ENCODE data around the gene SRPRA. TPM values are rescaled to one million over a fixed set of nuclear protein-coding genes. Genes with fewer than 3 reads are reported as not detected.

Gene SRPRA
- total and polyA plus RNA-seq, 10 of the 15 experiments (the other 5 are each of a cell fraction or from before 2014, with no cell fraction given): 29.6 to 131 (median 92.8) TPM

- H2AFZ ChIP-seq (ENCODE audit: control insufficient read depth, low read depth, low read length): no peak overlapping the region
- H4K20me1 ChIP-seq (ENCODE audit: control insufficient read depth, insufficient read depth): no peaks in the 10 kb centered on the region
- WGBS (ENCODE audit: insufficient coverage, insufficient replicate concordance, low lambda C conversion rate, missing lambda C conversion rate): 54% methylated on average over 6 of the region's 6 CpGs
- POLR2A ChIA-PET: no interaction called here
- no TSS peak for BruUV-seq (replicated peaks)
- intact Hi-C loops (cut with micrococcal nuclease; ENCODE audit: unreplicated experiment): no loop called here
- H3K4me3 ChIP-seq: no peak overlapping the region
- TF ChIP-seq TAF1 (IDR thresholded peaks at IDR 0.05; ENCODE audit: borderline replicate concordance, low read depth, low read length): no peak
- peak; percentile 30; the same call in 1 of the 2 replicates for TF ChIP-seq RUNX3 (IDR thresholded peaks at IDR 0.05; ENCODE audit: low read length)
- no peak overlapping the region for H3K9ac ChIP-seq (ENCODE audit: control insufficient read depth, insufficient read depth, low read length)
- in situ Hi-C loops (cut with MboI): no loop called here
- FAIRE-seq (peak; percentile 70), DNase-seq (ENCODE audit: low read depth, low spot score) (no peak), ATAC-seq (peak; percentile 21)
- no peaks in the 10 kb centered on the region for H3K9me3 ChIP-seq (replicated peaks; ENCODE audit: control insufficient read depth, insufficient read depth, low read length)
- H3K27ac ChIP-seq (ENCODE audit: control insufficient read depth, insufficient read depth): no peak overlapping the region
- H3K79me2 ChIP-seq (ENCODE audit: control insufficient read depth, insufficient read depth, low read length): peaks cover 8% of the 10 kb centered on the region
- RAD21 ChIA-PET (ENCODE audit: unreplicated experiment): no interaction called here
- H3K27me3 ChIP-seq (replicated peaks in 1 of 2; ENCODE audit: control insufficient read depth in 2 of 2, insufficient read depth in 2 of 2, low read length in 1 of 2): no peaks in the 10 kb centered on the region
- peaks cover 5% of the 10 kb centered on the region for H3K4me1 ChIP-seq (ENCODE audit: control insufficient read depth, insufficient read depth, low read length)
- CTCF ChIA-PET: interaction anchor here (1.4 kb wide), 1 partner anchor 275 kb away, joined by 3 read pairs; no protein-coding TSS in a partner anchor
- no peaks in the 10 kb centered on the region for H3K36me3 ChIP-seq (ENCODE audit: control insufficient read depth in 2 of 2, insufficient read depth in 2 of 2, low read length in 1 of 2)
- no peak overlapping the region; the same call in 1 of the 2 replicates for H3K4me2 ChIP-seq (ENCODE audit: control insufficient read depth, insufficient read depth)
- SMC1A ChIA-PET (ENCODE audit: uncharacterized antibody, unreplicated experiment): interaction anchor here (1.0 kb wide), 1 partner anchor 8 kb away, joined by 3 read pairs; no protein-coding TSS in a partner anchor
Observed at GRCh38 chr11:126216526-126217305, 52.0 kb downstream of the SRPRA start.

GRCh38 chr11:126214841-126215240 lies 53.9 kb downstream of the SRPRA start:
- Histone ChIP-seq H3K36me3 (ENCODE audit: control insufficient read depth in 2 of 2, insufficient read depth in 2 of 2, low read length in 1 of 2) (no peaks in the 10 kb centered on the region), H3K9me3 (replicated peaks; ENCODE audit: control insufficient read depth, insufficient read depth, low read length) (no peaks in the 10 kb centered on the region), H3K4me3 (no peak overlapping the region), H3K27me3 (replicated peaks in 1 of 2; ENCODE audit: control insufficient read depth in 2 of 2, insufficient read depth in 2 of 2, low read length in 1 of 2) (no peaks in the 10 kb centered on the region), H3K79me2 (ENCODE audit: control insufficient read depth, insufficient read depth, low read length) (peaks cover 19% of the 10 kb centered on the region), H2AFZ (ENCODE audit: control insufficient read depth, low read depth, low read length) (no peak overlapping the region), H3K4me2 (ENCODE audit: control insufficient read depth, insufficient read depth) (no peak overlapping the region), H3K9ac (ENCODE audit: control insufficient read depth, insufficient read depth, low read length) (no peak overlapping the region), H3K27ac (ENCODE audit: control insufficient read depth, insufficient read depth) (no peak overlapping the region), H3K4me1 (ENCODE audit: control insufficient read depth, insufficient read depth, low read length) (peaks cover 4% of the 10 kb centered on the region), H4K20me1 (ENCODE audit: control insufficient read depth, insufficient read depth) (no peaks in the 10 kb centered on the region)
- FAIRE-seq (no peak), DNase-seq (ENCODE audit: low read depth, low spot score) (no peak), ATAC-seq (no peak)
- ChIA-PET CTCF (interaction anchor here (0.6 kb wide), 1 partner anchor 22 kb away, joined by 3 read pairs; no protein-coding TSS in a partner anchor), POLR2A (interaction anchor here (0.7 kb wide), 2 partner anchors 100 to 391 kb away, joined by 3 to 5 read pairs; no protein-coding TSS in a partner anchor), RAD21 (ENCODE audit: unreplicated experiment) (no interaction called here), SMC1A (ENCODE audit: uncharacterized antibody, unreplicated experiment) (no interaction called here)
- in situ Hi-C loops (cut with MboI): no loop called here
- intact Hi-C loops (cut with micrococcal nuclease; ENCODE audit: unreplicated experiment): loop anchor here (5.0 kb wide), 1 partner anchor 52 kb away; the partner anchor contains the start of genes FOXRED1 and SRPRA
- BruUV-seq (replicated peaks): no TSS peak
- WGBS (ENCODE audit: insufficient coverage, insufficient replicate concordance, low lambda C conversion rate, missing lambda C conversion rate): 76% methylated on average over 6 of the region's 6 CpGs
- no peak for TF ChIP-seq EP300 (IDR thresholded peaks at IDR 0.05; ENCODE audit: borderline replicate concordance in 1 of 2, control insufficient read depth in 1 of 2, low read depth in 2 of 2, low read length in 2 of 2)
- no peak for TF ChIP-seq SMARCA5 (IDR thresholded peaks at IDR 0.05)
- TF ChIP-seq IRF3 (IDR thresholded peaks at IDR 0.05): no peak
- TF ChIP-seq BCLAF1 (IDR thresholded peaks at IDR 0.05): no peak
- TF ChIP-seq PML (IDR thresholded peaks at IDR 0.05; ENCODE audit: low read length): no peak
- no peak for TF ChIP-seq POLR2A (IDR thresholded peaks at IDR 0.05; ENCODE audit: low read depth, low read length)
- no peak for TF ChIP-seq MYB (IDR thresholded peaks at IDR 0.05; ENCODE audit: borderline replicate concordance, low read depth, low read length)
- no peak for TF ChIP-seq FOS (IDR thresholded peaks at IDR 0.05; ENCODE audit: borderline replicate concordance, extremely low read depth, insufficient read length)
- no peak for TF ChIP-seq ZNF217 (IDR thresholded peaks at IDR 0.05)
- TF ChIP-seq SMAD1 (IDR thresholded peaks at IDR 0.05; ENCODE audit: low read depth, partially characterized antibody): no peak

Data from GM12878 (cell line).